ENCODE results near the gene SKI. TPM values are rescaled to one million over a fixed set of nuclear protein-coding genes. Genes with fewer than 3 reads are reported as not detected.

The SKI gene
- total RNA-seq, 1 donor from 2014 or later, result 62.0 TPM

DNA sequence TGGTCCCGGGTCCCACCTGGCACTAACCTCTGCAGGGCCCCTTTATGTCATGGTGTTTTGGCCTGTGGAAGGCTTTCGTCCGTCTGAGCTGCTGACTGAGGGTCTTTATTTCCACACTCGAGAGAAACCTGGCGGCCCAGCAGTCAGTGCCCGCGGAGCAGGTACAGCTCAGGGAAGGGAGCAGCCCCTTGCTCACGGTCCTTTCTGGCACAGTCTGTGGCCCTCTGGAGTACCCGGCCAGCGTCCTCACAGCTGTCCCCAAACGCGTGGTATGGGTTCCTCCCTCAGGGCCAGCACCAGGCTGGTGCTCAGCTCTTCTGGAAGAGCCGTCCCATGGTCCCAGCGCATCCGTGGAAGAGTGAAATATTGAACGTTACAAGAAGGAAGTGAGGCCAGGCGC lies 24.3 kb downstream of the SKI start:
- Mint-ChIP-seq H3K4me1 (peaks cover 44% of the 10 kb centered on the region), H3K9me3 (no peaks in the 10 kb centered on the region), H3K4me3 (no peak overlapping the region), H3K27ac (ENCODE audit: unreplicated experiment) (no peak overlapping the region), H3K36me3 (ENCODE audit: low read depth) (peaks cover 14% of the 10 kb centered on the region), H3K27me3 (ENCODE audit: low read depth) (no peaks in the 10 kb centered on the region)
- no peak for DNase-seq (ENCODE audit: low read depth, low spot score)
- no peak for TF ChIP-seq CTCF (conservative IDR thresholded peaks at IDR 0.05)

- peaks cover 14% of the 10 kb centered on the region for H3K36me3 Mint-ChIP-seq (ENCODE audit: low read depth)
- no peak for TF ChIP-seq CTCF (conservative IDR thresholded peaks at IDR 0.05)
- no peak for DNase-seq (ENCODE audit: low read depth, low spot score)
- H3K27me3 Mint-ChIP-seq (ENCODE audit: low read depth), result no peaks in the 10 kb centered on the region
- H3K27ac Mint-ChIP-seq (ENCODE audit: unreplicated experiment), result no peak overlapping the region
- peaks cover 42% of the 10 kb centered on the region for H3K4me1 Mint-ChIP-seq
- H3K4me3 Mint-ChIP-seq, result no peak overlapping the region
- H3K9me3 Mint-ChIP-seq, result no peaks in the 10 kb centered on the region
Measured at GRCh38 chr1:2253036-2253796, 25.1 kb downstream of the SKI start.

DNA sequence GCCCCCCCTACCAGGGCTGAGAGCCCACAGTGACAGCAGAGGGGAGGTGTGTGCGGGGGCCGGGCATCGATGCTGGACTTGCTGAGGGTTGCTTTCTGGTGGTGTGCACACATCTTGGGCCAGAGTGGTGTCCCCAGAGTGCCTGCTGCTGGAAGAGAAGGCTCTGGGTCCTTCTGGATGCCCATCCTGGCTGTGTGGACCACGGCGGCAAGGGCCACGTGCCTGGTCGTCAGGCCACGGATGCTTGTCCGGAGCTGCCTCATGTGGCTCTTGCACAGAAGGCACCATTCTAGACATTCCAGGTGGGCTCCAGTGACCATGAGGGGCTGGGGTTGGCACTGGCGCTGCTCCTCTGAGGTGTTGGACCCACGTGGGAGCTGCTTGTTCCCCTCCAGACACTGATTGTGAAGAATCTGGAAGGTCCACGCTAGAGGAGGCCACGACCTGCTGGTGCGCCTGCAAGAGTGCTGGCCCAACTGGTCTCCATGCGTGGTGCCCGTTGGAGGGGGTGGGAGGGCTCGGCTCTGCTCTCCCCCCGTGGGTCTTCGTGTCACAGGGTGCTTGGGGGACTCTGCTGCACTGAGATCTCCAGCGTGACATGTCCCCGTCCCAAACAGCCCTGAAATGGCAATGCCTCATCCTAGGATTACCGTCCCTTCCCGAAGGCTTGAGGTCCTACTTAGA lies 25.8 kb downstream of the SKI start:
- DNase-seq (ENCODE audit: low read depth, low spot score), result no peak
- Mint-ChIP-seq H3K36me3 (ENCODE audit: low read depth) (peaks cover 14% of the 10 kb centered on the region), H3K27me3 (ENCODE audit: low read depth) (no peaks in the 10 kb centered on the region), H3K27ac (ENCODE audit: unreplicated experiment) (no peak overlapping the region), H3K9me3 (no peaks in the 10 kb centered on the region), H3K4me1 (peaks cover 36% of the 10 kb centered on the region), H3K4me3 (no peak overlapping the region)
- no peak for TF ChIP-seq CTCF (conservative IDR thresholded peaks at IDR 0.05)

DNA sequence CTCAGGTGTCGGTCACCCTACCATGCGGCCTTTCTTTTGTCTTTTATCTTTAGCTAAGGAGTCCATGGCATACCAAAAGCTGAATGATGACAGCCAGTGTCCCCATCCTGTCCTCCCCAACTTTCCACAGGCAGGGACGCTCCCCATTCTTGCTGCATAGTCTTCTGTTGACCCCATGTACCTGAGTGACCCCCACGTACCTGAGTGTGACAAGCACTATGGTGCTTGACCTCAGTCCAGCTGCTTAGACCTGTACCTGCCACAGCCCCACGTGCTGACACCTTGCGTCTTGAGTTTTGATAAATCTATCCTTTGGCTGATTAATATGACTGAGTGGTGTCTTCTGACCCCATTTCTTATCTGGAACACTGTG lies 26.9 kb downstream of the SKI start:
- Mint-ChIP-seq H3K36me3 (ENCODE audit: low read depth) (peaks cover 14% of the 10 kb centered on the region), H3K27ac (ENCODE audit: unreplicated experiment) (no peak overlapping the region), H3K4me3 (no peak overlapping the region), H3K27me3 (ENCODE audit: low read depth) (no peaks in the 10 kb centered on the region), H3K4me1 (peaks cover 39% of the 10 kb centered on the region), H3K9me3 (no peaks in the 10 kb centered on the region)
- no peak for TF ChIP-seq CTCF (conservative IDR thresholded peaks at IDR 0.05)
- DNase-seq (ENCODE audit: low read depth, low spot score), result no peak

DNA sequence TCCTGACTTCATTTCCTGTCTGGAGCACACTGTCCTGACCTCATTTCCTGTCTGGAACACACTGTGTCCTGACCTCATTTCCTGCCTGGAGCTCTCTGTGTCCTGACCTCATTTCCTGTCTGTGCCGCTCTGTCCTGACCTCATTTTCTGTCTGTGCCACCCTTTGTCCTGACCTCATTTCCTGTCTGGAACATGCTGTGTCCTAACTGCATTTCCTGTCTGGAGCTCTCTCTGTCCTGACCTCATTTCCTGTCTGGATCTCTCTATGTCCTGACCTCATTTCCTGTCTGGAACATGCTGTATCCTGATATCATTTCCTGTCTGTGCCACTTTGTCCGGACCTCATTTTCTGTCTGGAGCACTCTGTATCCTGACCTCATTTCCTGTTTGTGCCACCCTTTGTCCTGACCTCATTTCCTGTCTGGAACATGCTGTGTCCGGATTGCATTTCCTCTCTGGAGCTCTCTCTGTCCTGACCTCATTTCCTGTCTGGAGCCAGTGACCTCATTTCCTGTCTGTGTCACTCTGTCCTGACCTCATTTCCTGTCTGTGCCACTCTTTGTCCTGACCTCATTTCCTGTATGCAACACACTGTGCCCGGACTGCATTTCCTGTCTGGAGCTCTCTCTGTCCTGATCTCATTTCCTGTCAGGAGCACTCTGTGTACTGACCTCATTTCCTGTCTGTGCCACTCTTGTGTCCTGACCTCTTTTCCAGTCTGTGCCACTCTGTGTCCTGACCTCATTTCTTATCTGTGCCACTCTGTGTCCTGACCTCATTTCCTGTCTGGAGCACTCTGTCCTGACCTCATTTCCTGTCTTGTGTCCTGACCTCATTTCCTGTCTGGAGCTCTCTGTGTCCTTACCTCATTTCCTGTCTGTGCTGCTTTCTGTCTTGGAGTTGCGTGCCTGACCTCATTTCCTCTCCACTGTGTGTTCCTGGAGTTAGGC lies 27.6 kb downstream of the SKI start:
- no peak for DNase-seq (ENCODE audit: low read depth, low spot score)
- H3K27me3 Mint-ChIP-seq (ENCODE audit: low read depth), result no peaks in the 10 kb centered on the region
- H3K9me3 Mint-ChIP-seq, result no peaks in the 10 kb centered on the region
- peaks cover 42% of the 10 kb centered on the region for H3K4me1 Mint-ChIP-seq
- H3K36me3 Mint-ChIP-seq (ENCODE audit: low read depth), result peaks cover 14% of the 10 kb centered on the region
- H3K4me3 Mint-ChIP-seq, result no peak overlapping the region
- H3K27ac Mint-ChIP-seq (ENCODE audit: unreplicated experiment), result no peak overlapping the region
- no peak for TF ChIP-seq CTCF (conservative IDR thresholded peaks at IDR 0.05)

Measured in neural crest cell (in vitro differentiated cells).